Measurements from ENCODE around the gene KIF5B.

DNA sequence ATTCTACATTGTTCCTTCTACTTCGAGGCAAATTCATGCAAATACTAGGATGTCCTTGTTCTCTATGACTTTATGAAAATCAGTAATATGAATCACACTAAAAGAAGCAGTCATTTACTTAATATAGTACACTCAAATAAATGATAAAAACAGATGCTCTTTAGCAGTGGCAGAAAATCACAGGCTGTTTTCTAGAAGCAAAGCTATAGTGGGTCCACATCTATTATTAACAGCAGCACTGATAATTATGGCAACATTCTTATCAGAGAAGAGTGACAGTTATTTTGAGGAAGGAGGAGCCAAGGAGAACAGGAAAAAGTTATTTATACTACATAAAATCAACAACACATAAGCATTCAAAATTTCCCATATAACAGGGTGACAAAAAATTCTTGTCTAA is 16.5 kb downstream of the KIF5B start:
- no peak for TF ChIP-seq EZH2 (IDR thresholded peaks at IDR 0.05)
- no peak for TF ChIP-seq POLR2AphosphoS5 (IDR thresholded peaks at IDR 0.05; ENCODE audit: borderline replicate concordance, low read depth, low read length)
- no peak for TF ChIP-seq FOXP2 (optimal IDR thresholded peaks at IDR 0.05; ENCODE audit: control extremely low read depth, extremely low read length, insufficient read depth)
